Natural killer cell treated with Interleukin-12 subunit alpha and Interleukin-12 subunit beta and Interleukin-15 and Interleukin-18, amount 100 ng/mL, for 72 hours (primary cell): ENCODE data around the gene APC. TPM values are rescaled to one million over a fixed set of nuclear protein-coding genes. Genes with fewer than 3 reads are reported as not detected.

ENCODE experiments used
- ATAC-seq, 2 donors: fragments of 150-1000 bp; cut with Tn5 transposase in 1 of 2; sonication (Bioruptor Pico), chemical (Tn5 transposase) in 1 of 2; 2 replicates each; pipeline ENCODE4 v1.10.0; 2021
- DNase-seq: peaks from one replicate; pipeline ENCODE4 v3.0.0; 2022; ENCODE audit warnings: low spot score
- H3K27ac Mint-ChIP-seq, 2 donors: 1 replicate in 1 of 2; 2 replicates in 1 of 2; pipeline ENCODE4 v1.8.0; 2022; ENCODE audit warnings: mixed read lengths in 2 of 2, mild to moderate bottlenecking in 1 of 2, moderate library complexity in 1 of 2
- H3K27me3 Mint-ChIP-seq, 2 donors: 1 replicate in 1 of 2; 2 replicates in 1 of 2; pipeline ENCODE4 v1.8.0; 2022; ENCODE audit warnings: mixed read lengths in 2 of 2
- H3K36me3 Mint-ChIP-seq: one replicate; pipeline ENCODE4 v1.8.0; 2022; ENCODE audit warnings: mixed read lengths
- H3K4me1 Mint-ChIP-seq, 2 donors: 1 replicate in 1 of 2; 2 replicates in 1 of 2; pipeline ENCODE4 v1.8.0; 2022; ENCODE audit warnings: low read depth in 2 of 2, mixed read lengths in 2 of 2, mild to moderate bottlenecking in 1 of 2
- H3K4me3 Mint-ChIP-seq: one replicate; pipeline ENCODE4 v1.8.0; 2022; ENCODE audit warnings: mixed read lengths
- H3K9me3 Mint-ChIP-seq: 2 replicates; pipeline ENCODE4 v1.8.0; 2022; ENCODE audit warnings: mixed read lengths
- total RNA-seq, 2 donors: library from RNA; stranded (reverse); gene quantifications; one replicate each; pipeline ENCODE4 v1.2.3, GENCODE V29; 2022

APC gene
- total RNA-seq, 2 donors from 2014 or later = 31.8 to 38.5 TPM

DNA sequence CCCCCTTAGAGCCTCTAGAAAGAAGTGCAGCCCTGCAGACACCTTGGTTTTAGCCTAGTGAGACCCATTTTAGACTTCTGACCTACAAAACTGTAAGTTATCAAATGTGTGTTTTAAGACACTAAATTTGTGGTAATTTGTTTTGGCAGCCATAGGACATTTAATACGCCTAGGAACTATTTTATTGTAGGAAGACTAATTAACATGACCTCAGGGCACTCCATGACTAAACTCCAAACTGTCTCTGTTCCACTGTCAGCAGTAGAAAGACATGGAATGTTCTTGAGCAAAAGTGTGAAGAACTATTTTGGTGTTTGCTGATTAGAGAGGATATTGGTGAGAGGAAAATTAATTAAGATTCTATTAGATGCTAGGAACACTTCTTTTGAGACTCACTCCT is 4.1 kb upstream of the APC start:
- no peaks in the 10 kb centered on the region for H3K27me3 Mint-ChIP-seq
- no peak overlapping the region for H3K27ac Mint-ChIP-seq
- peaks cover 18 to 28% of the 10 kb centered on the region in 2 donors for H3K4me1 Mint-ChIP-seq
- ATAC-seq = no peak
- DNase-seq = no peak
- H3K9me3 Mint-ChIP-seq = no peaks in the 10 kb centered on the region
- no peak overlapping the region for H3K4me3 Mint-ChIP-seq
- no peaks in the 10 kb centered on the region for H3K36me3 Mint-ChIP-seq

DNA sequence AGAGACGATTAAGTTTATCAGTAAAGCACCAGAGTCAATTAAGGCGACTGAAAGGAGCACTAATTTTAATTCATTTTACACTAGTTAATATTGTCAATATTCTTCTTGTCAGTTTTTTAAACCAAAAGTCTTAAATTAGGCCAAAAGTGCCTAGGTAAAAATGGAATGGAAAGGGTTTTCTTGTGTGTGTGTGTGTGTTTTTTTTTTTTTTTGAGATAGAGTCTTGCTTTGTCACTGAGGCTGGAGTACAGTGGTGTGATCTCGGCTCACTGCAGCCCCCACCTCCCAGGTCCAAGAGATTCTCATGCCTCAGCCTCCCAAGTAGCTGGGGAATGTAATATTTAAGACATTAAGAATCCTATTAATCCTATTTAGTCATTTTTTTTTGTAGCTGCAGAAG is 3.1 kb upstream of the APC start:
- no peaks in the 10 kb centered on the region for H3K27me3 Mint-ChIP-seq
- ATAC-seq (no peak), DNase-seq (no peak)

DNA sequence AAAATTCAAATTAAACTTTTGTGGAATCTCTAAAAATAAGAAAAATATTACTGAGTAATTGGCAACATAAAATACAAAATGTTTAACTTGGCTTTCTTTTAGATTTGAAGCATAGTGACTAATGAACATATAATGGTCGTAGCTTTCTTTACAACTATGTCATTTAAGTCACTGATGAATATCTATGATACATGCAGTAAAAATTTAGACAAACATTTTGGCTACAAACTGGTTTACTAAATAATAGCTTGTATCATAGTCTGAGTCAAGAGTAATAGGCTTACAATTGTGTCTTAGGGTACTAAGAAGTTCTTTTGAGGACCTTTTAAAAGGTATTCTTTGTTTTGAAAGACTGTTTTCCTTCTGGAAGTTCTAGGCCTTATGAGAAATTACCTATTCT is 2.0 kb upstream of the APC start:
- H3K36me3 Mint-ChIP-seq = no peaks in the 10 kb centered on the region
- H3K9me3 Mint-ChIP-seq = no peaks in the 10 kb centered on the region
- no peak overlapping the region for H3K27ac Mint-ChIP-seq
- H3K4me3 Mint-ChIP-seq = no peak overlapping the region
- H3K4me1 Mint-ChIP-seq = peaks cover 11 to 20% of the 10 kb centered on the region in 2 donors
- DNase-seq = no peak
- ATAC-seq = no peak
- H3K27me3 Mint-ChIP-seq = no peaks in the 10 kb centered on the region

More for the DNA sequence above, 3.1 kb upstream of the APC start:
- Mint-ChIP-seq H3K9me3 (no peaks in the 10 kb centered on the region), H3K4me3 (no peak overlapping the region), H3K4me1 (peaks cover 11 to 20% of the 10 kb centered on the region in 2 donors), H3K36me3 (no peaks in the 10 kb centered on the region), H3K27ac (no peak overlapping the region)

GRCh38 chr5:112737070-112737462 is 619 bp upstream of the APC start:
- Mint-ChIP-seq H3K27ac (peak overlapping the region; percentile 71 to 95), H3K36me3 (no peaks in the 10 kb centered on the region), H3K4me1 (peaks cover 12 to 23% of the 10 kb centered on the region in 2 donors), H3K9me3 (no peaks in the 10 kb centered on the region), H3K4me3 (peak overlapping the region; percentile 96), H3K27me3 (no peaks in the 10 kb centered on the region)
- DNase-seq = no peak
- ATAC-seq = no peak

- H3K4me3 Mint-ChIP-seq = peak overlapping the region; percentile 96
- H3K36me3 Mint-ChIP-seq = no peaks in the 10 kb centered on the region
- no peaks in the 10 kb centered on the region for H3K27me3 Mint-ChIP-seq
- ATAC-seq (no peak), DNase-seq (no peak)
- peaks cover 18 to 31% of the 10 kb centered on the region in 2 donors for H3K4me1 Mint-ChIP-seq
- peak overlapping the region; percentile 71 to 95 for H3K27ac Mint-ChIP-seq
- H3K9me3 Mint-ChIP-seq = no peaks in the 10 kb centered on the region
Observed at GRCh38 chr5:112738191-112738560, 491 bp downstream of the APC start.

DNA sequence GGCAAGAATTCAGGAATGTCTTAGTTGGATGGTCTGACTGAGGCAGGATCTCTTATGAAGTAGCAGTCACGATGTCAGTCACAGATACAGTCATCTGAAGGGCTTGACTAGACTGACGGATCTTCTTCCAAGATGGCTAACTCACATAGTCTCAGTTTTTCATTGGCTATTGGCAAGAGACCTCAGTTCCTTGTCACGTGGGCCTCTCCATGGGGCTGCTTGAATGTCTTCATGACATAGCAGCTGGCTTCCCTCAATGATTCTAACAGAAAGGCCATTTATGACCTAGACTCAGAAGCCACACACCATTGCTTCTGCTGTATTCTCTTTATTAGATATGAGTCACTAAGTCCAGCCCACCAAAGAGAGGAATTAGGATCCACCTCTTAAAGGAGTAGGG is 4.7 kb downstream of the APC start:
- H3K9me3 Mint-ChIP-seq = no peaks in the 10 kb centered on the region
- no peaks in the 10 kb centered on the region for H3K36me3 Mint-ChIP-seq
- no peak overlapping the region for H3K27ac Mint-ChIP-seq
- peaks cover 21 to 27% of the 10 kb centered on the region in 2 donors for H3K4me1 Mint-ChIP-seq
- no peaks in the 10 kb centered on the region for H3K27me3 Mint-ChIP-seq
- ATAC-seq (no peak), DNase-seq (no peak)
- H3K4me3 Mint-ChIP-seq = no peak overlapping the region

GRCh38 chr5:112743631-112744030 is 5.9 kb downstream of the APC start:
- Mint-ChIP-seq H3K36me3 (no peaks in the 10 kb centered on the region), H3K27ac (no peak overlapping the region), H3K9me3 (no peaks in the 10 kb centered on the region), H3K4me3 (no peak overlapping the region), H3K27me3 (no peaks in the 10 kb centered on the region), H3K4me1 (peaks cover 14 to 16% of the 10 kb centered on the region in 2 donors)
- no peak for ATAC-seq
- DNase-seq = no peak

GRCh38 chr5:112752335-112752734 is 14.7 kb downstream of the APC start:
- H3K4me1 Mint-ChIP-seq = peaks cover 6 to 10% of the 10 kb centered on the region in 2 donors
- H3K27ac Mint-ChIP-seq = no peak overlapping the region
- H3K9me3 Mint-ChIP-seq = no peaks in the 10 kb centered on the region
- no peak for ATAC-seq
- no peak for DNase-seq
- H3K36me3 Mint-ChIP-seq = peaks cover 5% of the 10 kb centered on the region
- H3K4me3 Mint-ChIP-seq = no peak overlapping the region
- H3K27me3 Mint-ChIP-seq = no peaks in the 10 kb centered on the region

DNA sequence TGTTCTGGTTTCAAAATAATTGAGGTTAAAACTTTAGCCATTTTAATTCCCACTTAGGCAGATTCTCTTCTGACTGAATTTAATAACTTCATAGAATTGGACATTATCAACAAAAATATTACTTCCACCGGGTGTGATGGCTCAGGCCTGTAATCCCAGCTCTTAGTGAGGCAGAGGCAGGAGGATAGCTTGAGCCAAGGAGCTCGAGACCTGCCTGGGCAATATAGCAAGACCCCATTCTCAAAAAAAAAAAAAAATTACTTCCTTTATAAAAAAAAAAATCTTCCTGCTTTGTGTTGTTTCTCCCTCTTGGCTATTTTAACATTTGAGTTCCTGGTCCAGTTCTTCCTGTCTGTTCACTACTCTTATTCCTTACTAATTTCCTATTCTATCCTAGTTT is 18.0 kb downstream of the APC start:
- no peaks in the 10 kb centered on the region for H3K9me3 Mint-ChIP-seq
- H3K27ac Mint-ChIP-seq = no peak overlapping the region
- H3K4me3 Mint-ChIP-seq = no peak overlapping the region
- H3K4me1 Mint-ChIP-seq = peaks cover 3 to 10% of the 10 kb centered on the region in 2 donors
- DNase-seq = no peak
- H3K27me3 Mint-ChIP-seq = no peaks in the 10 kb centered on the region
- peaks cover 5% of the 10 kb centered on the region for H3K36me3 Mint-ChIP-seq
- no peak for ATAC-seq

GRCh38 chr5:112757468-112758208 is 20.0 kb downstream of the APC start:
- Mint-ChIP-seq H3K4me3 (no peak overlapping the region), H3K27ac (no peak overlapping the region), H3K9me3 (no peaks in the 10 kb centered on the region), H3K4me1 (peaks cover 3 to 10% of the 10 kb centered on the region in 2 donors), H3K36me3 (peaks cover 5% of the 10 kb centered on the region), H3K27me3 (no peaks in the 10 kb centered on the region)
- ATAC-seq (peak; percentile 66 to 67), DNase-seq (no peak)

DNA sequence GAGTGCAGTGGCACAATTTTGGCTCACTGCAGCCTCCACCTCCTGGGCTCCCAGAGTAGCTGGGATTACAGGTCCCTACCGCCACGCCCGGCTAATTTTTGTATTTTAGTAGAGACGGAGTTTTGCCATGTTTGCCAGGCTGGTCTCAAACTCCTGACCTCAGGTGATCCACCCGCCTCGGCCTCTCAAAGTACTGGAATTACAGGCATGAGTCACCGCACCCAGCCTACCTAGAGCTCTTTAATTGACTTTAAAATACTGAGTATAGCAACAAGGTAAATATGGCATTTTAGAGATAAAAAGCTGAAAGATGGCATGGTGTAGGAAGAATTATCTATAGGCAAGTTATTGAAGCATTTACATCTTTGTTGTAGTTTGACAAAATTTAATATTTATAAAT is 21.0 kb downstream of the APC start:
- Mint-ChIP-seq H3K27me3 (no peaks in the 10 kb centered on the region), H3K4me1 (peaks cover 3 to 10% of the 10 kb centered on the region in 2 donors), H3K4me3 (no peak overlapping the region), H3K9me3 (no peaks in the 10 kb centered on the region), H3K27ac (no peak overlapping the region), H3K36me3 (peaks cover 5% of the 10 kb centered on the region)
- DNase-seq (no peak), ATAC-seq (no peak)

DNA sequence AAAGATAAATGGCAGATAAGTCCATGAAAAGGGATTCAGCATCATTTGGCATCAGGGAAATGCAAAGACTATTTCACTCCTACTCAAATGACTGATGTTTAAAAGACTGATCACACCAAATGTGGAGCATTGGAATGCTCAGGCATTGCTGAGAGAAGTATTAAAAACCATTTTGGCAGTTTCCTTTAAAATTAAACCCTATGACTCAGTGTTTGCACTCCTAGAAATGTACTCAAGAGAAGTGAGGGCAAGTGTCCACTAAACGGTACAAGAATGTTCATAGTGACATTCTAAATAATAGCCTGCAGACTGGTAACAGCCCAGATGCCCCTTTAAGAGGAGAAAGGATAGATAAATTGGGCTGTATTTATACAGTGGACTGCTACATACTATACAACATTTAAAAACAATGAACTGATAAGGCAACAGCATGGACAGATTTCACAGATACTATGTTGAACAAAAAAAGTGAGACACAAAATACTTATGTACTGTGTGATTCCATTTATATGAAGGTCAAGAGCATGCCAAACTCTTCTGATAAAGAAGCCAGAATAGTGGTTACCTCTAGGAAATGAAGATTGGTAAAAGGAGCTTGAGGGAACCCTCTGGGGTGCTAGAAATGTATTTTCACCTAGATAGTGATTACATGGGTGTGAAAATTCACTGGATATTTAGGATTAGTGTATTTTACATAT is 24.6 kb downstream of the APC start:
- H3K36me3 Mint-ChIP-seq = no peaks in the 10 kb centered on the region
- peaks cover 2 to 4% of the 10 kb centered on the region in 2 donors for H3K4me1 Mint-ChIP-seq
- no peak for DNase-seq
- H3K9me3 Mint-ChIP-seq = no peaks in the 10 kb centered on the region
- no peak for ATAC-seq
- no peaks in the 10 kb centered on the region for H3K27me3 Mint-ChIP-seq
- H3K27ac Mint-ChIP-seq = peak overlapping the region in 1 of 2 donors; percentile 7
- no peak overlapping the region for H3K4me3 Mint-ChIP-seq

GRCh38 chr5:112763165-112763564 is 25.5 kb downstream of the APC start:
- Mint-ChIP-seq H3K27me3 (no peaks in the 10 kb centered on the region), H3K4me1 (peaks cover 2 to 4% of the 10 kb centered on the region in 2 donors), H3K36me3 (no peaks in the 10 kb centered on the region), H3K4me3 (no peak overlapping the region), H3K9me3 (no peaks in the 10 kb centered on the region), H3K27ac (no peak overlapping the region)
- DNase-seq = no peak
- no peak for ATAC-seq

DNA sequence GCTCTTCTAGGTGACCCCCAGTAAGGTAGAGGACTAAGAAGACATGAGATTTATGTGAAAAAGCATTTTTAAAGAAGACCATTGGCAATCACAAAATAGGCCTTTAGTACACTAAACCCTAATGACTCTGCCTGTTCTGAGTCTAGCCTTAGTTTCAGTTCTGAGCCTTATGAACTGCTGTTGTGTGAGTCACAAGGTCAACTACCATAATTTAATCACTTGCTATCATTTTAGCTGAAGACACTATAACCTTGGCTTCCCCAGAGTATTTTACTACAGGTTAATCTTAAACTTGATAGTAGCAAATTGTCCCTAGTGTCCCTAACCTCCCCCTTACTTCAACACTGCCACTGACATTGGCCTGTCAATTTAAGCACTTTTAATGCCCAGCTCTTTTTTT is 34.4 kb downstream of the APC start:
- no peaks in the 10 kb centered on the region for H3K36me3 Mint-ChIP-seq
- ATAC-seq (no peak), DNase-seq (no peak)
- no peaks in the 10 kb centered on the region for H3K4me1 Mint-ChIP-seq
- H3K27me3 Mint-ChIP-seq = no peaks in the 10 kb centered on the region
- H3K4me3 Mint-ChIP-seq = no peak overlapping the region
- no peaks in the 10 kb centered on the region for H3K9me3 Mint-ChIP-seq
- H3K27ac Mint-ChIP-seq = no peak overlapping the region
